HG03066 (cell line): ENCODE measurements around the gene TNXB.
"Not testable (repeated sequence)": the region's sequence is repeated elsewhere in the genome, so short reads cannot be mapped to it uniquely, and the experiment has no call there.

Experiments
- ATAC-seq: cut with Tn5 transposase; IDR thresholded peaks from one replicate; pipeline ENCODE4 v1.9.1; 2021; ENCODE audit warnings: low read depth; ENCODE audit not compliant: unreplicated experiment

The TNXB gene

GRCh38 chr6:32068867-32069266, 40.3 kb downstream of the TNXB start:
- no peak for ATAC-seq

- ATAC-seq: not testable (repeated sequence)
These were observed 40.8 kb downstream of the TNXB start for GRCh38 chr6:32068315-32068714.

- not testable (repeated sequence) for ATAC-seq
These were observed 41.6 kb downstream of the TNXB start for GRCh38 chr6:32067521-32067920.

GRCh38 chr6:32064706-32065105, 44.4 kb downstream of the TNXB start:
- no peak for ATAC-seq

- no peak for ATAC-seq
These were observed 48.0 kb downstream of the TNXB start for GRCh38 chr6:32060966-32061655.

GRCh38 chr6:32058511-32058963, 50.6 kb downstream of the TNXB start:
- no peak for ATAC-seq

GRCh38 chr6:32057966-32058365, 51.2 kb downstream of the TNXB start:
- no peak for ATAC-seq

GRCh38 chr6:32056254-32056653, 52.9 kb downstream of the TNXB start:
- ATAC-seq: no peak

GRCh38 chr6:32055756-32056155, 53.4 kb downstream of the TNXB start:
- ATAC-seq: not testable (repeated sequence)

GRCh38 chr6:32053314-32053713, 55.8 kb downstream of the TNXB start:
- not testable (repeated sequence) for ATAC-seq

- not testable (repeated sequence) for ATAC-seq
These were observed 56.5 kb downstream of the TNXB start for GRCh38 chr6:32052626-32053025.

GRCh38 chr6:32050562-32050961, 58.6 kb downstream of the TNXB start:
- no peak for ATAC-seq

GRCh38 chr6:32049736-32050135, 59.4 kb downstream of the TNXB start:
- not testable (repeated sequence) for ATAC-seq

GRCh38 chr6:32049149-32049548, 60.0 kb downstream of the TNXB start:
- not testable (repeated sequence) for ATAC-seq

- ATAC-seq: no peak
These were observed 61.0 kb downstream of the TNXB start for GRCh38 chr6:32047855-32048766.

GRCh38 chr6:32047539-32047854, 61.6 kb downstream of the TNXB start:
- no peak for ATAC-seq

GRCh38 chr6:32047084-32047478, 62.1 kb downstream of the TNXB start:
- ATAC-seq: no peak

- no peak for ATAC-seq
These were observed 62.6 kb downstream of the TNXB start for GRCh38 chr6:32046450-32047083.

- no peak for ATAC-seq
These were observed 63.2 kb downstream of the TNXB start for GRCh38 chr6:32045811-32046449.

- not testable (repeated sequence) for ATAC-seq
These were observed 64.2 kb downstream of the TNXB start for GRCh38 chr6:32044916-32045315.
